Astrocyte of the cerebellum (primary cell): ENCODE data around the gene LDB2.

Source experiments
- DNase-seq: peaks from one replicate; pipeline ENCODE4 v3.0.0-alpha.2; 2011; ENCODE audit warnings: low read depth
- H3K4me3 ChIP-seq: 2 replicates; pipeline ENCODE4 v1.5.1; 2011; ENCODE audit warnings: mild to moderate bottlenecking, low read depth, low read length, moderate library complexity
- in situ Hi-C: cut with HindIII; loops from 2 replicates; pipeline ENCODE4 v1.10.0; 2017; ENCODE audit warnings: low sequenced_read_pairs
- TF ChIP-seq, protein P1 (sequence below): IDR thresholded peaks from 2 replicates; pipeline ENCODE4 v1.5.1; 2012; ENCODE audit warnings: low read length, low read depth, moderate library complexity, mild to moderate bottlenecking; ENCODE audit errors: missing control alignments

Gene LDB2

DNA sequence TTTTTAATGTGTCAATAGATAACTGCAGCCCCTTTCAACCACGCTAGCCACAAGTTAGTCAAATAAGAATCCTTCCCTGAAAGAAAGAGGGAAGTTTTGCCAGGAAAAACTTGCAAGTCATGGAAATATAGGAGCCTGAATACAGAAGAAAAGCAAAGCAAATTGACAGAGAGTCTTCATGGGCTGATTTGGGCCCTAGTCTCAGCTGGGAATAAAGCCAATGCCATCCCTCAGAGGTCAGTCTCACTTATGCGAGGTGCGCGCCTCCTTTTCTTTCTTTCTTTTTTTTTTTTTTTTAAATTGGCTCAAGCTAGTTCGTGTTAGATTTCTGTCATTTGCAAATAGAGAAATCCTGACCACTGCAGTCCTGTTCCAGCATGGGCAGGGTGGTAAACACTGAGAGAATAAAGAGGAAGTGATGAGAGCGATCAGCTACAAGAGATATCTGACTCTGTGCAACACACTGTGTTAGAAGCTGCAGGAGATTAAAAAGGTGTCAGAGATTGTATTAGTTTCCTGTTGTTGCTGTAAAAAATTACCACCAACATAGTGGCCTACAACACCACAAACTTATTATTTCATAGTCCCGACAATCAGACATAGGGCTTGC lies 299.7 kb downstream of the LDB2 start:
- in situ Hi-C loops, result no loop called here
- H3K4me3 ChIP-seq, result no peak overlapping the region
- no peak for DNase-seq
- TF ChIP-seq, protein P1, sequence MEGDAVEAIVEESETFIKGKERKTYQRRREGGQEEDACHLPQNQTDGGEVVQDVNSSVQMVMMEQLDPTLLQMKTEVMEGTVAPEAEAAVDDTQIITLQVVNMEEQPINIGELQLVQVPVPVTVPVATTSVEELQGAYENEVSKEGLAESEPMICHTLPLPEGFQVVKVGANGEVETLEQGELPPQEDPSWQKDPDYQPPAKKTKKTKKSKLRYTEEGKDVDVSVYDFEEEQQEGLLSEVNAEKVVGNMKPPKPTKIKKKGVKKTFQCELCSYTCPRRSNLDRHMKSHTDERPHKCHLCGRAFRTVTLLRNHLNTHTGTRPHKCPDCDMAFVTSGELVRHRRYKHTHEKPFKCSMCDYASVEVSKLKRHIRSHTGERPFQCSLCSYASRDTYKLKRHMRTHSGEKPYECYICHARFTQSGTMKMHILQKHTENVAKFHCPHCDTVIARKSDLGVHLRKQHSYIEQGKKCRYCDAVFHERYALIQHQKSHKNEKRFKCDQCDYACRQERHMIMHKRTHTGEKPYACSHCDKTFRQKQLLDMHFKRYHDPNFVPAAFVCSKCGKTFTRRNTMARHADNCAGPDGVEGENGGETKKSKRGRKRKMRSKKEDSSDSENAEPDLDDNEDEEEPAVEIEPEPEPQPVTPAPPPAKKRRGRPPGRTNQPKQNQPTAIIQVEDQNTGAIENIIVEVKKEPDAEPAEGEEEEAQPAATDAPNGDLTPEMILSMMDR, result no peak

DNA sequence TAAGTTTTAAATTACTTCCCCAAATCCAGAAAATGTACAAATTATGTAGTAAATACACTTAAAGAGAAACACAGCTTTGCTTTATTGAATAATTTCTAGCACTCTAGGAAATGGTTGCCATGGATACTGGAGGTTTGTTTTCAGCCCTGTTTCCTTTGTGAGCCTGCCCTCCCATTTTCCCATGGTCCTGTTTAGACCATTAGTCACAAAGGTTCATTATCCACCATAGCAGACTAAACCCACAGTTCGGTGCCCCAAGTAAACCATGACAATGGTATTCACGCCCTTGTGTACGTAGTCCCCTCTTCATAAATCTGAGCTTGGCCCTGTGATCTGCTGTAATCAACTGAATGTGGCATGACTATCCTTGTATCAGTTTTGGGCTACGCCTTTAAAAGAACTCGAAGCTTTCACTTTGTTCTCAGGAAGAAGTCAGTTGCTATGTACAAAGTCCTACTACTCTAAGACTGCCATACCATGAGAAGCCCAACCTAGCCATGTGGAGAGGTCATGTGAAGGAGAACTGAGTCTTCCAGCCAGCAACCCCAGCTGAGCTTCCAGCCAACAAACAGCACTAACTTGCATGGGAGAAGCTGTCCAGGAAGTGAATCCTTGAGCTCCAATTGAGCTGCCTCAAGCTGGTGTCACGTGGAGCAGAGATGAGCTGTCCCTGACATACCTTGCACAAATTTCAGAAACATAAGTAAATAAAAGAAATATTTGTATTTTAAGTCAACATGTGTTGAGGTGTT lies 300.4 kb downstream of the LDB2 start:
- TF ChIP-seq, protein P1, result no peak
- H3K4me3 ChIP-seq, result no peak overlapping the region
- DNase-seq, result no peak
- in situ Hi-C loops, result no loop called here

DNA sequence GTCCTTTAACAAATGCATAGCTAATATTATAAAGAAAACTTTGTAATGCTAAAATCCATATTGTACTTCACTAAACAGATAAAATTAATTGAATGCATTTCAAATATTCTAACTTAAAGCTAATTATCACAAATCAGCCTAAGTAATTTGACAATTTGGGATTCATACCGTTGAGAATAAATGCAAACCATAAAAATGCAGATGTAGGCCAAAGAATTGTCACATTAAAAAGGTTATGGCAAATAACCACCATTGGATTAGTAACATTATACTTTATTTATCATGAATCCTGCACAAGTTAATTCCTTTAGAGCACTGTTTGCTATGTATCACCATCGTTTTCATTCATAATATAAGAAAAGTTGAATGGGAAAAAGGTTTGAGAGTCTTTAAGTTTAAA lies 301.0 kb downstream of the LDB2 start:
- TF ChIP-seq, protein P1, result no peak
- no peak overlapping the region for H3K4me3 ChIP-seq
- in situ Hi-C loops, result no loop called here
- DNase-seq, result no peak

DNA sequence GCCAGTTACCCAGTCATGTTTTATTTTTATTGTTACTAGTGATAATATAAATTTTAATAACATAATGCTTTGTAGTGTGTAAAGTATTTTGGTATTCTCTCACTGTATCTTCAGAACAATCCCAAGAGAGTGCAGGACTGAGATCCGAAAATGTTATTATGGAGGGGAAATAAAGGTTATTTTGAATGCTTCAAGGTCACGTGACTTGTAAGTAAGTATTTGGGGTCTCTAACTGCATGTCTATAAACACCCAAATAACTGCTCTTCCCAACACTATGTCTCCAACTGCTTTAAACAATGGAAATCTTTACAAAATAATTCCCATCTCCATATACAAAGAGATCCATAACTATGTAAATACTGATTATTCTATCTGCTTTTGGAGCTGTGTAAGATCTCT lies 302.2 kb downstream of the LDB2 start:
- TF ChIP-seq, protein P1, result no peak
- DNase-seq, result no peak
- H3K4me3 ChIP-seq, result no peak overlapping the region
- in situ Hi-C loops, result no loop called here

DNA sequence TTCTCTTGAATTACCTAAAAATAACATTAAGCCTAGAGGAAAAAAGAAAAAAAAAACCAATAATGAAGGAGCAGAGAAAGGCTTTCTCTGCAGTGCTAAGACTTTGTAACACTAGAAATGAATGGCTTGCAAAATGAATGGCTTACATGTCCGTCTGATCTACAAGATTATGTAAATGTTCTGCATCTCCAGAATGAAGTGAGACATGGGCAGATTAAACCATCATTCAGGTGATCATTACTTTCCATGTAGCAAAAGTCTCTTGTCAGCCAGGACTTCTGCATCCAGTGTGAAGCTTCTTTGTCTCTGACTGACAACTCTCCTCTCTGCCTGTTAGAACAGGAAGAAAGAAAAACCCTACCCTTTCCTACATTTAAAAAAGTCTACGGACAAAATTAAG lies 304.3 kb downstream of the LDB2 start:
- in situ Hi-C loops, result no loop called here
- H3K4me3 ChIP-seq, result no peak overlapping the region
- DNase-seq, result no peak
- TF ChIP-seq, protein P1, result no peak

DNA sequence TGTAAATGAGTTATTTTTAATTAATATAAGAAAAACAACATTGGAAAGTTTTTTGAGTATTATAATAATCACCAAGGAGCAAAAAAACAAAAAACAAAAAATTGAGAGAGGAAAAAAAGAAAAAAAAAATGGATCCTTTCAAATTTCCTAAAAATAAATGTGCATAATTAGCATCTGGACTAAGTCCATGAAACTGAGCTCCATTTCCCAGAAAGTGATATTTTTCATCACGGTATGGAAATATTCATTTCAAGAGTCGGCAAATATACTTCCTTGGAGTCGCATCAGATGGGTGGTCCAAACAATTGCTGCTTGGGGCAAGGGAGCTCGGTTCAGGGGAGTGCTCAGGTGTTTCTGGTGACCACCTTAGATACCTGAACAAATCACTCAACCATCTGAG lies 305.1 kb downstream of the LDB2 start:
- H3K4me3 ChIP-seq, result no peak overlapping the region
- TF ChIP-seq, protein P1, result no peak
- in situ Hi-C loops, result no loop called here
- DNase-seq, result no peak
